Suprapubic skin (tissue), 4 donors: ENCODE results near the gene CLIP1.
"Not testable (repeated sequence)": the region's sequence is repeated elsewhere in the genome, so short reads cannot be mapped to it uniquely, and the experiment has no call there.

Source experiments
- POLR2A ChIP-seq, 2 donors: fragments of 450-650 bp; IDR thresholded peaks; one replicate each; pipeline ENCODE4 v1.6.1; 2017; ENCODE audit warnings: antibody characterized with exemption in 2 of 2, mild to moderate bottlenecking in 2 of 2, moderate library complexity in 2 of 2
- POLR2AphosphoS5 ChIP-seq, 3 donors: sonication (generic); formaldehyde crosslinking; IDR thresholded peaks; one replicate each; pipeline ENCODE4 v1.6.1; 2017; ENCODE audit warnings: antibody characterized with exemption in 3 of 3
- TF ChIP-seq, protein P1 (sequence below), 2 donors: fragments of 200-600 bp in 1 of 2; fragments of 450-650 bp in 1 of 2; sonication (generic) in 1 of 2; IDR thresholded peaks; one replicate each; pipeline ENCODE4 v1.5.1; 2016 to 2019; ENCODE audit warnings: antibody characterized with exemption in 2 of 2, mild to moderate bottlenecking in 1 of 2, moderate library complexity in 1 of 2

DNA sequence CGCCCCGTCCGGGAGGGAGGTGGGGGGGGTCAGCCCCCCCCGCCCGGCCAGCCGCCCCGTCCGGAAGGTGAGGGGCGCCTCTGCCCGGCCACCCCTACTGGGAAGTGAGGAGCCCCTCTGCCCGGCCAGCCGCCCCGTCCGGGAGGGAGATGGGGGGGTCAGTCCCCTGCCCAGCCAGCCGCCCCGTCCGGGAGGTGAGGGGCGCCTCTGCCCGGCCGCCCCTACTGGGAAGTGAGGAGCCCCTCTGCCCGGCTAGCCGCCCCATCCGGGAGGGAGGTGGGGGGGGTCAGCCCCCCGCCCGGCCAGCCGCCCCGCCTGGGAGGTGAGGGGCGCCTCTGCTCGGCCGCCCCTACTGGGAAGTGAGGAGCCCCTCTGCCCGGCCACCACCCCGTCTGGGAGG lies 64.9 kb downstream of the CLIP1 start:
- not testable (repeated sequence) for TF ChIP-seq POLR2A, POLR2AphosphoS5 (IDR thresholded peaks at IDR 0.05)
- TF ChIP-seq, protein P1, sequence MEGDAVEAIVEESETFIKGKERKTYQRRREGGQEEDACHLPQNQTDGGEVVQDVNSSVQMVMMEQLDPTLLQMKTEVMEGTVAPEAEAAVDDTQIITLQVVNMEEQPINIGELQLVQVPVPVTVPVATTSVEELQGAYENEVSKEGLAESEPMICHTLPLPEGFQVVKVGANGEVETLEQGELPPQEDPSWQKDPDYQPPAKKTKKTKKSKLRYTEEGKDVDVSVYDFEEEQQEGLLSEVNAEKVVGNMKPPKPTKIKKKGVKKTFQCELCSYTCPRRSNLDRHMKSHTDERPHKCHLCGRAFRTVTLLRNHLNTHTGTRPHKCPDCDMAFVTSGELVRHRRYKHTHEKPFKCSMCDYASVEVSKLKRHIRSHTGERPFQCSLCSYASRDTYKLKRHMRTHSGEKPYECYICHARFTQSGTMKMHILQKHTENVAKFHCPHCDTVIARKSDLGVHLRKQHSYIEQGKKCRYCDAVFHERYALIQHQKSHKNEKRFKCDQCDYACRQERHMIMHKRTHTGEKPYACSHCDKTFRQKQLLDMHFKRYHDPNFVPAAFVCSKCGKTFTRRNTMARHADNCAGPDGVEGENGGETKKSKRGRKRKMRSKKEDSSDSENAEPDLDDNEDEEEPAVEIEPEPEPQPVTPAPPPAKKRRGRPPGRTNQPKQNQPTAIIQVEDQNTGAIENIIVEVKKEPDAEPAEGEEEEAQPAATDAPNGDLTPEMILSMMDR (IDR thresholded peaks at IDR 0.05), result not testable (repeated sequence)
